GM12872 (cell line): ENCODE results near the gene BCAM.

Experiments used
- TF ChIP-seq, protein P1 (sequence below): IDR thresholded peaks from 3 replicates; pipeline ENCODE4 v1.5.1; 2011; ENCODE audit warnings: low read depth, mild to moderate bottlenecking, low read length, moderate library complexity; ENCODE audit not compliant: insufficient read depth

Gene BCAM, protein sequence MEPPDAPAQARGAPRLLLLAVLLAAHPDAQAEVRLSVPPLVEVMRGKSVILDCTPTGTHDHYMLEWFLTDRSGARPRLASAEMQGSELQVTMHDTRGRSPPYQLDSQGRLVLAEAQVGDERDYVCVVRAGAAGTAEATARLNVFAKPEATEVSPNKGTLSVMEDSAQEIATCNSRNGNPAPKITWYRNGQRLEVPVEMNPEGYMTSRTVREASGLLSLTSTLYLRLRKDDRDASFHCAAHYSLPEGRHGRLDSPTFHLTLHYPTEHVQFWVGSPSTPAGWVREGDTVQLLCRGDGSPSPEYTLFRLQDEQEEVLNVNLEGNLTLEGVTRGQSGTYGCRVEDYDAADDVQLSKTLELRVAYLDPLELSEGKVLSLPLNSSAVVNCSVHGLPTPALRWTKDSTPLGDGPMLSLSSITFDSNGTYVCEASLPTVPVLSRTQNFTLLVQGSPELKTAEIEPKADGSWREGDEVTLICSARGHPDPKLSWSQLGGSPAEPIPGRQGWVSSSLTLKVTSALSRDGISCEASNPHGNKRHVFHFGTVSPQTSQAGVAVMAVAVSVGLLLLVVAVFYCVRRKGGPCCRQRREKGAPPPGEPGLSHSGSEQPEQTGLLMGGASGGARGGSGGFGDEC

DNA sequence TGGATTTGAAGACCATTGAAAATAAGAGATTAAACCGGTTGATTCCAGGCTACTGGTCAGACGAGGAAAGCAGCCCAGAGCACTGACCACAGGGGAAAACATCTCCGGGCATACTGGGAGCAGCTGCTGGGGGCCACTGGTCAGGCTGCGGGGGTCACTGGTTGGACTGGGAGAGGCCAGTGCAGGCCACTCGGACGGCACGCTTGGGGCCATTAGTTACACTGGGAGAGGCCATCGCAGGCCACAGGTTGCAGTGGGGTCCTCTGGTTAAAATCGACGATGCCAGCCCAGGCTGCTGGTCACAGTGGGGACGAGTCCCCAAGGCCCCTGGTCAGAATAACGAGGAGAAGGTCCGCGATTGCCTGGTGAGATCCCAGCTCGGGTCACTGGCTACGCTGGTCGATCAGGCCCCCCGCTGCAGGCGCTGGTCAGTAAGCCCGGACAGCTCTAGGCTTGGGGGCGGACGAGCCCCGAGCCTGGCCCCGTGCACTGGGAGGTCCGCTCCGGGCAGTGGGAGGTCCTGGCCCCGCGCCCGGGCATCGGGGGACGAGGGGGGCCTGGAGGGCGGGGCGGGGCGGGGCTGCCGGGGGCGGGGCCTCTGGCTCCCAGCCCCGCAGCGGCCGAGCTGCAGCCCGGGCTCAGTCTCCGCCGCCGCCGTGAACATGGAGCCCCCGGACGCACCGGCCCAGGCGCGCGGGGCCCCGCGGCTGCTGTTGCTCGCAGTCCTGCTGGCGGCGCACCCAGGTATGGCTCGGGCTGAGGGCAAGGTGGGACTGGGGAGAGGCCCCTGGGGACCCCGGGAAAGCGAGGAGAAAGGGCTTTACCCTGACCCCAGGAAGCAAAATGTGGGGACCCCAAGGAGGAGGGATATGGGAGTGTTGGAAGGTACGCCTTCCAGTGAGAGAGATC lies at the start of gene BCAM:
Gene BCAM, plus strand, starts transcription at position 641 of the 909 bp plus-strand sequence. Its CDS starts 22 bp downstream, at position 663.
- TF ChIP-seq, protein P1, sequence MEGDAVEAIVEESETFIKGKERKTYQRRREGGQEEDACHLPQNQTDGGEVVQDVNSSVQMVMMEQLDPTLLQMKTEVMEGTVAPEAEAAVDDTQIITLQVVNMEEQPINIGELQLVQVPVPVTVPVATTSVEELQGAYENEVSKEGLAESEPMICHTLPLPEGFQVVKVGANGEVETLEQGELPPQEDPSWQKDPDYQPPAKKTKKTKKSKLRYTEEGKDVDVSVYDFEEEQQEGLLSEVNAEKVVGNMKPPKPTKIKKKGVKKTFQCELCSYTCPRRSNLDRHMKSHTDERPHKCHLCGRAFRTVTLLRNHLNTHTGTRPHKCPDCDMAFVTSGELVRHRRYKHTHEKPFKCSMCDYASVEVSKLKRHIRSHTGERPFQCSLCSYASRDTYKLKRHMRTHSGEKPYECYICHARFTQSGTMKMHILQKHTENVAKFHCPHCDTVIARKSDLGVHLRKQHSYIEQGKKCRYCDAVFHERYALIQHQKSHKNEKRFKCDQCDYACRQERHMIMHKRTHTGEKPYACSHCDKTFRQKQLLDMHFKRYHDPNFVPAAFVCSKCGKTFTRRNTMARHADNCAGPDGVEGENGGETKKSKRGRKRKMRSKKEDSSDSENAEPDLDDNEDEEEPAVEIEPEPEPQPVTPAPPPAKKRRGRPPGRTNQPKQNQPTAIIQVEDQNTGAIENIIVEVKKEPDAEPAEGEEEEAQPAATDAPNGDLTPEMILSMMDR = no peak

DNA sequence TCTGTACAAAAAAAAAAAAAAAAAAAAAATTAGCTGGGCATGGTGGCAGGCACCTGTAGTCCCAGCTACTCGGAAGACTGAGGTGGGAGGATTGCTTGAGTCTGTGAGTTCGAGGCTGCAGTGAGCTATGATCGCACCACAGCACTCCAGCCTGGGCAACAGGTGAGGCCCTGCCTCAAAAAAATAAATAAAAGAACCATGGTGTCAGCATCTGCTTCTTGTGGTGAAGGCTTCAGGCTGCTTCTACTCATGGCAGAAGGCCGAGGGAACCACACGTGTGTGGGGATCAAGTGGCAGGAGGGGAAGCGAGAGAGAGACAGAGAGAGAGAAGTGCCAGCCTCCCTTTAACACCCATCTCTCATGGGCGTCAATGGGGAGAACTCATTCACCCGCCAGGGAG lies 46.9 kb upstream of the BCAM start:
- TF ChIP-seq, protein P1 = no peak

DNA sequence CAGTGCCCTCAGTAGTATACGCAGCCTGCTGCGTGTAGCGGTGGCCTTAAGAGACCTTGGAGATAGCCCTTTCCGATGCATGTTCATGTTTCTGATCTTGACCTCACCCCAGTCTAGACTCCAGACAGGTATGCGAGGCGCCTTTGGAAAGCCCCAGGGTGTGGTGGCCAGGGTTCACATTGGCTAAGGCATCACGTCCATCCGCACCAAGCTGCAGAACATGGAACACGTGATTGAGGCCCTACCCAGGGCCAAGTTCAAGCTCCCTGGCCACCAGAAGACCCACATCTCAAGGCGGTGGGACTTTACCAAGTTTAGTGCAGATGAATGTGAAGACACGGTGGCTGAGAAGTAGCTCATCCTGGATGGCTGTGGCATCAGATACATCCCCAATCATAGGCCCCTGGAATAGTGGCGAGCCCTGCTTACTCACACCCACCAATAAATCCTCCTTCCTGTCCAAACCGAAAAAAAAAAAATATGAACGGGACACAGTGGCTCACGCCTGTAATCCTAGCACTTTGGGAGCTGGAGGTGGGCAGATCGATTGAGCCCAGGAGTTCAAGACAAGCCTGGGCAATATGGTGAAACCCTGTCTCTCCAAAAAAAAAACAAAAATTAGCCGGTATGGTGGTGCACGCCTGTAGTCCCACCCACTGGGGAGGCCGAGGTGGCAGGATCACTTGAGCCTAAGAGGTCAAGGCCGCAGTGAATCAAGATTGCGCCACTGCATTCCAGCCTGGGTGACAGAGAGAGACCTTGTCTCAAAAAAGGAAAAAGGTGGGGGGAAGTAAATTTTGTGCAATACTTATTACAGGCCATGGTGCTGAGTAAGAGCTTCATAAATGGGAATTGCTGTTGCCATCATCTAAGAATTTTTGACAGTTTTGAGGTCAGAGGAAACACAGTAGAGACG lies 43.6 kb upstream of the BCAM start:
- TF ChIP-seq, protein P1 = no peak

DNA sequence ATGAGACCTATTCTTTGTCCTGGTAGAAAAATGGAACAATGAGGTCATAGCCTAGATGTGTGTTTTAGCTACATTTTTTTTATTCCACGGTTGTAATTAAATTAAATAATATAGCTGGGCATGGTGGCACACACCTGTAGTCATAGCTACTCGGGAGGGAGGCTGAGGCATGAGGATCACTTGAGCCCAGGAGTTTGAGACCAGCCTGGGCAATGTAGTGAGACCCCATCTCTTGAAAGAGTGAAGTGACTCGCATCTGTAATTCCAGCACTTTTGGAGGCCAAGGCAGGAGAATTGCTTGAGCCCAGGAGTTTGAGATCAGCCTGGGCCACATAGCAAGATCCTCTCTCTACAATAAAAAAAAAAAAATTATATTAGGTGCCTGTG lies 43.0 kb upstream of the BCAM start:
- TF ChIP-seq, protein P1 = no peak

DNA sequence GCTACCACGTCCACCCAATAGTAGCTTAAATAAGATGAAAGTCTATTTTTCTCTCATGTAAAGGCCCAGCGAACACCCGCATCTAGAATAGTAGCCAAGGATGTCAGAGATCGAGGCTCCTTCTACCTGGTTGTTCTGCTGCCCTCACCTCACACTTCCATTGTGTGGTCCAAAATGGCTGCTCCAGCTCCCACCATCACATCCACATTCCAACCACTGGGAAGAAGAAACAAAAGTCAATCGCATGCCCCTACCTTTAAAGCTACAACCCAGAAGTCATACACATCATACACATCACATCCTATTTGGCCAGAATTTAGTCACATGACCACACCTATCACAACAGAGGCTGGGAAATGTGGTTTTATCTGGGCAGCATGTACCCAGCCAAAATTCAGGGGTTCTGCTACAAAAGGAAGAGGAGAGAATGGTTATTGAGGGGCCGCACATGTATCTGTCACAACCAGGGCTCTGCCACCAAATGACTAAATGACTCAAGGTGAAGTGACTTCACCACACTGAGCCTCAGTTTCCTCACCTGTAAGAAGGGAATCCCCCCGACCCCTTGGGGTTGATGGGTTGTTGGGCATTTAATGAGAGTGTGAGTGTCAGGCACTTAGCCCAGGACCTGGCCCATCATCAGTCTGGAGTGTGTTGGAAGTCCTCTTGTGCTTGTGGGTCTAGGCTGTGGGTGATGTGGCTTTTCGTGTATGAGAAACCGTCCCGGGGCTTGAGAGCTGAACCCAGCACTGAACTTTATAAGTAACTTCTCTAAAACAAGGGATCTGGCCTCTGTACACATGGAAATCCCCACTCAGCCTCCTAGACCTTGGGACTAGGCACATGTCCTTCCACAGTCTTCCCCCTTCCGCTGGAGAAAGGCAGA lies 41.4 kb upstream of the BCAM start:
- TF ChIP-seq, protein P1 = no peak

DNA sequence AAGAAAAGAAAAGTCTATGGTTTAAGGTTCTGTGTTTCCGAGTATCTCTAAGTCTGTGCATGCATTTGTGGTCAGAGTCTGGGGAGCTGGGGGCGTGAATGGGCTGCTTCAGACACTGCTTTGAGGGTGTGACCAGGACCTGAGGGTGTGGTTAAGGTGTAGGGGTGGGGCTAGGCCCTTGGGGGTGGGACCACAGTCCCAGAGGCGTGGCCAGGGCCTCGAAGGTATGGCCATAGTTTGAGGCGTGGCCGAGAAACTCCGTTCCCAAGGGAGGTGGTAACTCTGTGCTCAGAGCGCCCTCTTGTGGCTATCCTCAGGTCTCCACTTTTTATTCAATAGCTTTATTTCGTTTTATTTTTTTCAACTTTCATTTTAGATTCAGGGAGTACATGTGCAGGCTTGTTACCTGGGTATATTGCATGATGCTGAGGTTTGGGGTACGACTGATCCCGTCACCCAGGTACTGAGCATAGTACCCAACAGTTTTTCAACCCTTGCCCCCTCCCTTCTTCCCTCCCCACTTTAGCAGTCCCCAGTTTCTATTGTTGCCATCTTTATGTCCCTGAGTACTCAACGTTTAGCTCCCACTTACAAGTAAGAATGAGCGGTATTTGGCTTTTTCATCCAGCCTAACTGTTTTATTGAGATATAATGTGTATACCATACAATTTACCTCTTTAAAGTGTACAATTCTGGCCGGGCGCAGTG lies 38.2 kb upstream of the BCAM start:
- TF ChIP-seq, protein P1 = peak; percentile 73
